Frontal cortex (tissue), 4 donors: ENCODE results near the gene SSX5. TPM values are rescaled to one million over a fixed set of nuclear protein-coding genes. Genes with fewer than 3 reads are reported as not detected.
"Not testable (repeated sequence)": the region's sequence is repeated elsewhere in the genome, so short reads cannot be mapped to it uniquely, and the experiment has no call there.

Experiments
- DNase-seq, 2 donors: peaks; one replicate each; pipeline ENCODE4 v3.0.0; 2012; ENCODE audit warnings: low spot score in 2 of 2
- FAIRE-seq: peaks from 2 replicates; lab custom pipeline; 2012; peaks lifted over from hg19 to GRCh38; lab: Jason Lieb, UNC
- small RNA-seq: library from RNA; depleted of rRNA; stranded (forward); fragments of <200 nt; gene quantifications from one replicate; pipeline ENCODE3, GENCODE V24; 2014
- total RNA-seq: library from RNA; depleted of rRNA; stranded (reverse); fragments of >200 nt; gene quantifications from one replicate; pipeline ENCODE4 v1.2.3, GENCODE V29; 2014
- donor health status: control.
- donor health status: control.
- donor health status: control.

Gene SSX5, protein sequence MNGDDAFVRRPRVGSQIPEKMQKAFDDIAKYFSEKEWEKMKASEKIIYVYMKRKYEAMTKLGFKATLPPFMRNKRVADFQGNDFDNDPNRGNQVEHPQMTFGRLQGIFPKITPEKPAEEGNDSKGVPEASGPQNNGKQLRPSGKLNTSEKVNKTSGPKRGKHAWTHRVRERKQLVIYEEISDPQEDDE
- total RNA-seq = not detected

DNA sequence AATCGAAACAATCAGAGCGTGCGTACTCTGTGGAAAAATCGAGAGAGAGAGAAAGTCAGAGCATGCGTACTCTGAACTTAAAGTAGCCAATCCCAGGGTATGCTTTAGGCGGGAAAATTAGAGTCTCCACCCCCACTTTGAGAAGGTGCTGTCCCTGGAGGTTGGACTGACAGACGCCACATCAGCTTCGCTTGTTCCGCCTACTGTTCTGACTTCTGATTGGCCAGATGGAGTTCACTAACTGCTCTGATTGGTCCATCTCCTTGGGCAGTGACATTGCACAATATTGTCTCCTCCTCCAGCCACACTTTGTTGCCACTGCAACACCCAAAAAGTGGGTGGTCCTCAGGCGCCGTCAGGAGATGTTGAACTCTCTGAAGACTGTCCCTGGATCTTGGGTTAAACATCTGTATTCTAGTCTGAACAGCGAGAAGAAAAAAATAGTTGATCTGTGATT lies at the start of gene SSX5:
Gene SSX5 (minus strand): TSS at position 51 of the 457 bp plus-strand sequence. CDS start 1,437 bp downstream, outside the sequence.
- no peak for FAIRE-seq
- no peak for DNase-seq

DNA sequence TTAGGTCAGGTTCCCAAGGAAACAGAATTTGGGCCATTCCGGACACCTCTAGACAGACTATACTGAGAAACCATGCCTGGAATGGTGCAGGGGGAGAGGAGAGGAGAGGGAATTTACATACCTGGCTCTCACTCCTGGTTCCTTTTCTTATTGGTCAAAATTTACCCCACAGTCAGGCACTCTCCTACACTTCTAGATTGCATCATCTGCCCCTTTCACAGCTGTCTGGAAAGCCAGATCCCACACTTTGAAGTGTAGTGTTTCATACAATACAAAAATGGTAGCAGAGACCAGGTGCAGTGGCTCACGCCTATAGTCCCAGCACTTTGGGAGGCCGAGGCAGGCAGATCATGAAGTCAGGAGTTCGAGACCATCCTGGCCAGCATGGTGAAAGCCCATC lies 27.6 kb upstream of the SSX5 start:
- FAIRE-seq, DNase-seq: not testable (repeated sequence)

DNA sequence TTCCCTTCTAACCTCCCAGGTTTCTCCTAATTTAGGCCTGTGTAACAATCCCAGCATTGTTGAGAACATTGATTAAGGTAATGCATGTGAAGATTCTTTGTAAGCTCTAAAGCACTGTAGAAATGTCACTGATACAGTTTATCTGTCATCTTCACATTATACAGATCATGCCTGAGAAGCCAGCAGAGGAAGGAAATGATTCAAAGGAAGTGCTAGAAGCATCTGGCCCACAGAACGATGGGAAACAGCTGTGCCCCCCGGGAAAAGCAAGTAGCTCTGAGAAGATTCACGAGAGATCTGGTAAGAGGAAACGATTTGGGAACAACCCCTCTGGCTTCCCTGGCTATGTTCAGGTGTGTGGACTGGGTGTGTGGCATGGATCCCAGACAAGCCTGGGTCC lies 17.7 kb upstream of the SSX5 start:
- not testable (repeated sequence) for FAIRE-seq, DNase-seq

DNA sequence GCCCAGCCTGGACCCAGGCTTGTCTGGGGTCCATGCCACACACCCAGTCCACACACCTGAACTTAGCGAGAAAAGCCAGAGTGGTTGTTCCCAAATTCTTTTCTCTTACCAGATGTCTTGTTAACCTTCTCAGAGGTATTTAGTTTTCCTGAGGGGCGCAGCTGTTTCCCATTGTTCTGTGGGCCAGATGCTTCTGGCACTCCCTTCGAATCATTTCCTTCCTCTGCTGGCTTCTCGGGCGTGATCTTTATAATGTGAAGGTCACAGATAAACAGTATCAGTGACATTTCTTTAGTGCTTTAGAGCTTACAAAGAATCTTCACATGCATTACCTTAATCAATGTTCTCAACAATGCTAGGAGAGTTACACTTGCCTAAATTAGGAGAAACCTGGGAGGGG lies 6.6 kb downstream of the SSX5 start:
- not testable (repeated sequence) for DNase-seq, FAIRE-seq

DNA sequence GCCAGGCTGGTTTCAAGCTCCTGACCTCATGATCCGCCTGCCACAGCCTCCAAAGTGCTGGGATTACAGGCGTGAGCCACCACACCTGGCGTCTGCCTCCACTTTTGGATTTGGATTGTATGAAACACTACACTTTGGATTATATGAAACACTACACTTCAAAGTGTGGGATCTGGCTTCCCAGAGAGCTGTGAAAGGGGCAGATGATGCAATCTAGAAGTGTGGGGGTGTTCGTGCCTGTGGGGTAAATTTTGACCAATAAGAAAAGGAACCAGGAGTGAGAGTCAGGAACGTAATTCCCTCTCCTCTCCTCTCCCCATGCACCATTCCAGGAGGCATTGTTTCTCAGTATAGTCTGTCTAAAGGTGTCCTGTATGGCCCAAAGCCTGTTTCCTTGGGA lies 14.7 kb downstream of the SSX5 start:
- not testable (repeated sequence) for DNase-seq, FAIRE-seq

DNA sequence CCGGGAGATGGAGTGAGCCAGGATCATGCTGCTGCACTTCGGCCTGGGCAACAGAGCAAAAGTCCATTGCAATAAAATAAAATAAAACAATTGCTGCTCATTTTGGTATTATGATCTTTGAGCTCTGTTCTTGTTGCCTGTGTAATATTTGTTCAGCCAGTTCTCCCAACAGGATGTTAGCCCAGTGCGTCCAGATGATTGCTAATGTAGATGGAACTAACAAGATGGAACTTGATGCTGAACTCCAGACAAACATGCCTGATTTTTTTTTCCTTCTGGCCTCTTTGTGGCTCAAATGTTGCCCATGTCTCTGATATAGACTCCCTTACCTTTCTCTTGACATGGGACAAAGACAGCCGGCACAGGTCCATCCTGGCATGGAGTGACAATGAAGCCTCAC lies 15.8 kb downstream of the SSX5 start:
- no peak for FAIRE-seq
- no peak for DNase-seq

DNA sequence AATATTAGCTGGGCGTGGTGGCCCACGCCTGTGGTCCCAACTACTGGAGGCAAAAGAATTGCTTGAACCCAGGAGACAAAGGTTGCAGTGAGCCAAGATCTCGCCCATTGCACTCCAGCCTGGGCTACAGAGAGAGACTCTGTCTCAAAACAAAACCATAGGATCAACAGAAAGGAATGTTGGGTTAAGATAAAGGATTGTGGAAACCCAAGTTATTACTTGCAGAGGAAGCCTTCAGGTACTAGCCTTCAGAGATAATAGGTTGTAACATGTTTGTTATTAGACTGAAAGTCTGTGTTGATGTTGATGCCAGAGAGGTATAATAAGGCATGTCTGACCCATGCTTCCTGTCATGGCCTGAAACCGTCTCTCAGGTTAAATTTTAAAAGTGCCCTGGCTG lies 16.9 kb downstream of the SSX5 start:
- DNase-seq (no peak), FAIRE-seq (no peak)

DNA sequence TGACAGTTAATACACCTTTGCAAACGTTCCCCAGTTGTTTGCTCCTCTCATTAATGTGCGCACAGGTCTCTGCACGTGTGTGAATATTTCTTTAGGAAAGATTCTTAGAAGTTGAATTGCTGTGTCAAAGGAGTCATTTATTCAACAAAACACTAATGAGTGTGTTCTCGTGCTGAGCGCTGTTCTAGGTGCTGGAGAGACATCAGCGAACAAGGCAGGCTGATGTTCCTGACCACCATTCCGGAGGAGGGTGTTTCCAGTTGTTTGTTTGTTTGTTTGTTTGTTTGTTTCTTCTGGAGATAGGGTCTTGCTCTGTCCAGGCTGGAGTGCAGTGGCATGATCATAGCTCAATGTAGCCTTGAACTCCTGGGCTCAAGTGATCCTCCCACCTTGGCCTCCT lies 30.3 kb downstream of the SSX5 start:
- not testable (repeated sequence) for DNase-seq, FAIRE-seq

DNA sequence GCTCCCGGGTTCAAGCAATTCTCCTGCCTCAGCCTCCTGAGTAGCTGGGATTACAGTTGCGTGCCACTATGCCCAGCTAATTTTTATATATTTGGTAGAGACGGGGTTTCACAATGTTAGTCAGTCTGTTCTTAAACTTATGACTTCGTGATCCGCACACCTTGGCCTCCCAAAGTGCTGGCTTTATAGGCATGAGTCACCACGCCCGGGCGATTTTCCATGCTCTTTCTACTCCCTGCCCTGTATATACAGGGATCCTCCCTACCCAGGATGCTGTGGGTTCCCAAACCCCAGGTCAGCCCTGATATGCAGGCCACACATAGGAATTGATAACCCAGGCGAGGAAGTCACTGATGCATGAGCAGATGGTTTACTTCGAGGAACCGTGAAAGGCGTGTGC lies 31.4 kb downstream of the SSX5 start:
- DNase-seq = no peak

DNA sequence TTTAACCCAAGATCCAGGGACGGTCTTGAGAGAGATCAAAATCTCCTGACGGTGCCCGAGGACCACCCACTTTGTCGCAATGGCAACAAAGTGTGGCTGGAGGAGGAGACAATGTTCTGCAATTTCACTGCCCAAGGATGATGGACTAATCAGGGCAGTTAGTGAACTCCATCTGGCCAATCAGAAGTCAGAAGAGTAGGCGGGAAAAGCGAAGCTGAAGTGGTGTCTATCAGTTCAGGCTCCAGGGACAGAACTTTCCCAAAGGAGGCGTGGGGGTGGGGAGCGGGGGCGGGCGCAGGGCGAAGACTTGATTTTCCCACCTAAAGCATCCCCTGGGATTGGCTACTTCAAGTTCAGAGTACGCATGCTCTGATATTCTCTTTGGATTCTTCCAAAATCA lies 40.6 kb downstream of the SSX5 start:
- DNase-seq (no peak), FAIRE-seq (no peak)

More for the DNA sequence above, 31.4 kb downstream of the SSX5 start:
- FAIRE-seq = no peak

DNA sequence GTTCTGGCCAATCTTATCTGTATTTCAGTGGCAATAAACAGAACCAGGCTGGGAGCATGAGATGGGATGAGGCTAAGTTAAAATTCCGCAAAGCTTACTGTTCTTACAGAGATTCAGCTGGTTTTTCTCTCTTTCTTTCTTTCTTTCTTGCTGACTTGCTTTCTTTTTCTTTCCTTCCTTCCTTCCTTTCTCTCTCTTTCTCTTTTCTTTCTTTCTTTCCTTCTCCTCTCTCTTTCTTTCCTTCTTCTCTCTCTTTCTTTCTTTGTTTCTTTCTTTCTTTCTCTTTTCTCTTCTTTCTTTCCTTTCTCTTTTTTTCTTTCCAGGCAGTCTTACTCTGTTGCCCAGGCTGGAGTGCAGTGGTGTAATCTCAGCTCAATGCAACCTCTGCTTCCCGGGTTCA lies 41.8 kb downstream of the SSX5 start:
- DNase-seq (no peak), FAIRE-seq (no peak)

DNA sequence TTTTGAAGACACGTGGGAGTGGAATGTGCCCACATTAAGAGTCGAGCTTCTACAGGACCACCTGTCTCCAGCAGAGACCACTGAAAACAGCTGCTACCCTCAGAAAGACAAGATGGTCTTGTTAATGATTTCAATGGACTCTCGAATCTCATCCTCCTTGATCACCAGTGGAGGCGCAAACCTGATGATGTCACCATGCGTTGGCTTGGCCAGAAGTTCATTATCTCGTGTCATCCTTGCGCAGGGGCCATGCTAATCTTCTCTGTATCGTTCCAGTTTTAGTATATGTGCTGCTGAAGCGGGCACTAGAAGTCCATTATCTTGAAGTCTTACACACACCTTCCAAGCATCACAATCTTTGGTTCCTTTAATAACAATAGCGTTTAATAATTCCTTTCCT lies 42.8 kb downstream of the SSX5 start:
- DNase-seq (no peak), FAIRE-seq (no peak)

DNA sequence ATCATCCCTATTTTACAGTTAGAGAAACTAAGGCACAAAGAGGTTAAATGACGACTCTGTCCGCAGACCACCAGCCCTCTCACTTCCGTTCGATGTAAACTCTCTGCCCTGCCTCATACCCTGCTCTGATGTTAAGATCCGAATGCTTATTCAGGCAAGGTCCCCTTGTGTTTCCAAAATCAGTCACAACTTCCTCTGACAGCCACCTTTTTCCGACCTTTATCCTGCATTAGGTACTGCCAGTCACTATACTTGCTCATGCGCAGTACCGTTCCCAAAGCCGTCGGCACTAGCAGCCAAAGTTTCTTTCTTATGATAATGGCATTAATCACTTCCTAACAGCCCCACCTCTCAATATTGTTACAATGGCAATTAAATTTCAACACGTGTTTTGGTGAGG lies 53.9 kb downstream of the SSX5 start:
- DNase-seq, FAIRE-seq: not testable (repeated sequence)

DNA sequence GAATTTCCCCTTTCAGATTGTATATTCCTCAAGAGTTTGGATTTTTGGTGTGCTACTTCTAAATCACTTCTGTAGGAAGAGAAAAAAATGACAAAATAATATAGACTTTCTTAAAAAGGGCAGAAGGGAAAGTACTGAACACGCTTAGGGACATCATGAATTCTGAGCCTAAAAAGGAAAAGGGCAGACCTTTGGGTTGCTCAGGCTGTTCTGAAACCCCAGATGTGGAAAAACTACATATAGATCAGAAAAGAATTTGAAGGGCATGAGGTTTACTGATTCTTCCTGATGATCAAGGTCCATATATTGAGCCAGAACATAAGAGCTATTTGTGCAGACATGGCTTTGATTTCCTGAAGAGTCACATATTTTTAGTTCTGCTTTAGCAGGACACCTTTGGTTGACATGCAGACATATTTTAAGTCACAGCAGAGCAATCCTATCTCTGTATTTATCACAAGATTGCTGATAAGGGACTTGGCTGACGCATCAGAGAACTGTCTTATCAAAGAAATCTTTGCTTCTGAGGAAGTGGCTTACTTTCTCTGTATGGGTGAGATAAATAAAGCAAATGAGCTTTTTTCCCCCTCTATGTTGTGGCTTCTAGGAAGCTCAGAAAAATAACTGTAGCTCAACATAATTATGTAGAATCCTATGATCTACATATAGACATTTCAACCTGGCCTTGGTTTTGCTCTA lies 54.6 kb downstream of the SSX5 start:
- DNase-seq, FAIRE-seq: not testable (repeated sequence)

DNA sequence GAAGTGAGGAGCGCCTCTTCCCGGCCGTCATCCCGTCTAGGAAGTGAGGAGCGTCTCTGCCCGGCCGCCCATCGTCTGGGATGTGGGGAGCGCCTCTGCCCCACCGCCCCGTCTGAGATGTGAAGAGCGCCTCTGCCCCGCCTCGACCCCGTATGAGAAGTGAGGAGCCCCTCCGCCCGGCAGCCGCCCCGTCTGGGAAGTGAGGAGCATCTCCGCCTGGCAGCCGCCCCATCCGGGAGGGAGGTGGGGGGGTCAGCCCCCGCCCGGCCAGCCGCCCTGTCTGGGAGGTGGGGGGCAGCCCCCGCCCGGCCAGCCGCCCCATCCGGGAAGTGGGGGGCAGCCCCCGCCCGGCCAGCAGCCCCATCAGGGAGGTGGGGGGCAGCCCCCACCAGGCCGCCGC lies 57.5 kb downstream of the SSX5 start:
- not testable (repeated sequence) for FAIRE-seq, DNase-seq

Small RNAs within 50 kb of the gene (small RNA-seq; reads per million reads assigned to genes)
- gene AC245047.3 (not detected), gene AC245047.7 (not detected), gene RNA5SP503 (not detected), gene RNU6-707P (not detected)

Other genes starting within 250 kb of the SSX5 start
- gene ZNF182, start 192.8 kb downstream of the SSX5 start, total RNA-seq = 7.3 TPM
- not detected for gene SPACA5, start 189.8 kb downstream of the SSX5 start, total RNA-seq
- 8.6 TPM for gene ZNF630, start 125.2 kb downstream of the SSX5 start, total RNA-seq
- not detected for gene SPACA5B, start 66.2 kb downstream of the SSX5 start, total RNA-seq
- gene SSX1, start 58.6 kb upstream of the SSX5 start, total RNA-seq = not detected
- not detected for gene SSX3, start 159.9 kb upstream of the SSX5 start, total RNA-seq
- gene SSX4, start 186.7 kb upstream of the SSX5 start, total RNA-seq = not detected
- gene SSX4B, start 215.2 kb upstream of the SSX5 start, total RNA-seq = not detected